Choroid plexus epithelial cell (primary cell): ENCODE data around the gene HEATR5B.
A peak's percentile ranks its signal among the peaks of the same experiment; 100 is the strongest.

ENCODE experiments used
- DNase-seq: peaks from one replicate; pipeline ENCODE4 v3.0.0-alpha.2; 2010; ENCODE audit warnings: low read depth
- H3K4me3 ChIP-seq: 2 replicates; pipeline ENCODE4 v1.5.1; 2011; ENCODE audit warnings: low read depth, mild to moderate bottlenecking, control low read depth, low read length, moderate library complexity
- CTCF ChIP-seq: conservative IDR thresholded peaks from 2 replicates; pipeline ENCODE4 v1.5.1; 2011; ENCODE audit warnings: low read depth, mild to moderate bottlenecking, control low read depth, inconsistent platforms, low read length, moderate library complexity

The HEATR5B gene

GRCh38 chr2:36973320-36973719 is 110.9 kb downstream of the HEATR5B start:
- no peak overlapping the region for H3K4me3 ChIP-seq
- TF ChIP-seq CTCF, result no peak
- DNase-seq, result no peak

GRCh38 chr2:36971990-36972389 is 112.2 kb downstream of the HEATR5B start:
- no peak for DNase-seq
- no peak for TF ChIP-seq CTCF
- H3K4me3 ChIP-seq, result no peak overlapping the region

- peak overlapping the region; percentile 82 for H3K4me3 ChIP-seq
- DNase-seq, result no peak
- TF ChIP-seq CTCF, result no peak
Observed at GRCh38 chr2:36967236-36967876, 116.8 kb downstream of the HEATR5B start.

- peak within 1 kb of the TSS; percentile 83 for H3K4me3 ChIP-seq
- TF ChIP-seq CTCF, result no peak
- DNase-seq, result peak; percentile 97
Observed at GRCh38 chr2:36966370-36967235, 117.6 kb downstream of the HEATR5B start, which contains the start of gene STRN. Gene STRN (minus strand): TSS chr2:36966536. CDS start chr2:36966463, 73 bp downstream.

- DNase-seq, result peak; percentile 14
- TF ChIP-seq CTCF, result no peak
- H3K4me3 ChIP-seq, result peak overlapping the region; percentile 83
Observed at GRCh38 chr2:36965751-36966369, 118.3 kb downstream of the HEATR5B start.

- no peak for TF ChIP-seq CTCF
- peak overlapping the region; percentile 83 for H3K4me3 ChIP-seq
Observed at GRCh38 chr2:36965206-36965605, 119.0 kb downstream of the HEATR5B start.

More at GRCh38 chr2:36965206-36965605, 119.0 kb downstream of the HEATR5B start:
- DNase-seq, result peak; percentile 33
